ENCODE results near the gene ZNF217.

The ZNF217 gene

DNA sequence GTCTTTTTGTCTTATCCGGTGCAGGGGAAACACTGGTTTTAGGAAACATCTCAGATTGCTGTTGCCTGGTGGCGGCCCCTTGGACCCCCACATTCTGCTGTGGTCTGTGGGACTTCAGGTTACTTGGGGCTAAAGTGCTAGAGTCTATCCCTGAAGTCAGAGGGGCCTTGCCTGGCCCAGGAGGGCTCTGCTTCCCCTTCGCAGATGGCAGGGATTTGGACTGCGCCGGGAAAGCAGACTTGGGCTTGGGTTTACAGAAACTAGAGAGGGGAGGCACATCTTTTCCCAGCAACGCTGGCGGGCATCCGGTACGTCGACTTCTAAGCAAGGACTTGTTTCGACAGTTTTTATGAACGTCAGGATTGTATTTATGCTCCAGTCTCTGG is 17.5 kb downstream of the ZNF217 start:
- Histone ChIP-seq H3K4me1 (peaks cover 22% of the 10 kb centered on the region), H3K4me3 (ENCODE audit: low read depth, low read length) (no peak overlapping the region), H3K27ac (peak overlapping the region; percentile 1), H3K4me2 (ENCODE audit: low read length) (no peak overlapping the region), H3K36me3 (ENCODE audit: control insufficient read depth, insufficient read depth, low read length) (no peaks in the 10 kb centered on the region), H2AFZ (no peak overlapping the region), H3K9me3 (ENCODE audit: control insufficient read depth, low read length) (no peaks in the 10 kb centered on the region), H3K9ac (no peak overlapping the region), H3K79me2 (peaks cover 77% of the 10 kb centered on the region), H3K27me3 (ENCODE audit: control insufficient read depth, insufficient read depth, low read length) (no peaks in the 10 kb centered on the region)
- TF ChIP-seq, protein P1, sequence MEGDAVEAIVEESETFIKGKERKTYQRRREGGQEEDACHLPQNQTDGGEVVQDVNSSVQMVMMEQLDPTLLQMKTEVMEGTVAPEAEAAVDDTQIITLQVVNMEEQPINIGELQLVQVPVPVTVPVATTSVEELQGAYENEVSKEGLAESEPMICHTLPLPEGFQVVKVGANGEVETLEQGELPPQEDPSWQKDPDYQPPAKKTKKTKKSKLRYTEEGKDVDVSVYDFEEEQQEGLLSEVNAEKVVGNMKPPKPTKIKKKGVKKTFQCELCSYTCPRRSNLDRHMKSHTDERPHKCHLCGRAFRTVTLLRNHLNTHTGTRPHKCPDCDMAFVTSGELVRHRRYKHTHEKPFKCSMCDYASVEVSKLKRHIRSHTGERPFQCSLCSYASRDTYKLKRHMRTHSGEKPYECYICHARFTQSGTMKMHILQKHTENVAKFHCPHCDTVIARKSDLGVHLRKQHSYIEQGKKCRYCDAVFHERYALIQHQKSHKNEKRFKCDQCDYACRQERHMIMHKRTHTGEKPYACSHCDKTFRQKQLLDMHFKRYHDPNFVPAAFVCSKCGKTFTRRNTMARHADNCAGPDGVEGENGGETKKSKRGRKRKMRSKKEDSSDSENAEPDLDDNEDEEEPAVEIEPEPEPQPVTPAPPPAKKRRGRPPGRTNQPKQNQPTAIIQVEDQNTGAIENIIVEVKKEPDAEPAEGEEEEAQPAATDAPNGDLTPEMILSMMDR (IDR thresholded peaks at IDR 0.05), result no peak

DNA sequence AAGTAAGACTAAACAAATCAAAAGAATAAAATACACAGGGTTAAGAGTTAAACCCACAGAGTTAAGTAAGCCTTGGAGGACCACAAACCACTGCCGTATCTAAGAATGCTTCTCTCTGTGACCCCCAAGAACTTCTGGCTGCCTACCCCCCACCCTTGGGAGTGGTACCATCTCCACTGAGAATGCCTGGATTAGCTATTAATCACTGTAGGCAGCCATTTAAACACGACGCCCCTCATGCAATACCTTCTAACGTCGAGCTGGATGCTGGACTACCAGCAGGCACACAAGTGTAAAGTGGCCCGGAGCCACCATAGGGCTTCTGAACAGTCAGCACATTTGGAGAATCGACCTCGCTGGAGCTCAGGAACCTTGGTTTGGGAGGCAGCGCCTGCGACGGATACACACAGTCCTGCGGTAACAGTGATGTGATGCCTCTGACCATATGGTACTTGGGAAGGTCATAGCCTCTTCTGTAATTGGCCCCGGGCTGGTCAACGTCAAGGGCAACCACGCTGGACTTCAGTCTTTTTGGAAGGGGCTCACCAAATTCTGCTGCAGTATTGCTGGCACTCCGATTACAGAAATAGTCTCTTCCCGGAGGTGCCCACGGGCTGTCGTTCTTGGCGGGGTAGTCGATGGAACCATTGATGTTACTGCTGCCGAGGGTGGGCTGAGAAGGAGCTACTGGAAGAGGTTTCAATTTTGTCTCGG is 18.0 kb downstream of the ZNF217 start:
- Histone ChIP-seq H3K79me2 (peaks cover 75% of the 10 kb centered on the region), H3K27ac (peak overlapping the region; percentile 1), H3K4me1 (peaks cover 21% of the 10 kb centered on the region), H3K4me2 (ENCODE audit: low read length) (no peak overlapping the region), H3K9me3 (ENCODE audit: control insufficient read depth, low read length) (no peaks in the 10 kb centered on the region), H2AFZ (no peak overlapping the region), H3K4me3 (ENCODE audit: low read depth, low read length) (no peak overlapping the region), H3K9ac (no peak overlapping the region), H3K27me3 (ENCODE audit: control insufficient read depth, insufficient read depth, low read length) (no peaks in the 10 kb centered on the region), H3K36me3 (ENCODE audit: control insufficient read depth, insufficient read depth, low read length) (no peaks in the 10 kb centered on the region)
- TF ChIP-seq, protein P1 (IDR thresholded peaks at IDR 0.05), result no peak

DNA sequence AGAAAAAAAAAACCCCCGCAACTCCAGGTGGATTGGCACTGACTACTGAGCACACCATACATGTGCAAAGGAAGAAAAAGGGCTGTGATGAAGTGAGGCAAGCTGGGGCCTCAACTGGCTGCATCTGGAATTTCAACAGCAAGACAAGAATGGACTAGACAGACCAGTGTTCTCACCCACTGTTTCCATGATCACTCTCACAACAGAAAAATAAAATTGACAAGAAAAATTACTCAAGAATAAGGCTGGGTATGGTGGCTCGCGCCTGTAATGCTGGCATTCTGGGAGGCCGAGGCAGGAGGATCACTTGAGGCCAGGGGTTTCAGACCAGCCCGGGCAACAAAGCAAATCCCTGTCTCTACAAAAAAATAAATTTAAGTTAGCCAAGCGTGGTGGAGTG is 18.8 kb downstream of the ZNF217 start:
- Histone ChIP-seq H3K4me1 (peaks cover 13% of the 10 kb centered on the region), H3K27ac (no peak overlapping the region), H2AFZ (no peak overlapping the region), H3K79me2 (peaks cover 68% of the 10 kb centered on the region), H3K4me2 (ENCODE audit: low read length) (no peak overlapping the region), H3K9me3 (ENCODE audit: control insufficient read depth, low read length) (no peaks in the 10 kb centered on the region), H3K27me3 (ENCODE audit: control insufficient read depth, insufficient read depth, low read length) (no peaks in the 10 kb centered on the region), H3K4me3 (ENCODE audit: low read depth, low read length) (no peak overlapping the region), H3K36me3 (ENCODE audit: control insufficient read depth, insufficient read depth, low read length) (no peaks in the 10 kb centered on the region), H3K9ac (no peak overlapping the region)
- TF ChIP-seq, protein P1 (IDR thresholded peaks at IDR 0.05), result no peak

DNA sequence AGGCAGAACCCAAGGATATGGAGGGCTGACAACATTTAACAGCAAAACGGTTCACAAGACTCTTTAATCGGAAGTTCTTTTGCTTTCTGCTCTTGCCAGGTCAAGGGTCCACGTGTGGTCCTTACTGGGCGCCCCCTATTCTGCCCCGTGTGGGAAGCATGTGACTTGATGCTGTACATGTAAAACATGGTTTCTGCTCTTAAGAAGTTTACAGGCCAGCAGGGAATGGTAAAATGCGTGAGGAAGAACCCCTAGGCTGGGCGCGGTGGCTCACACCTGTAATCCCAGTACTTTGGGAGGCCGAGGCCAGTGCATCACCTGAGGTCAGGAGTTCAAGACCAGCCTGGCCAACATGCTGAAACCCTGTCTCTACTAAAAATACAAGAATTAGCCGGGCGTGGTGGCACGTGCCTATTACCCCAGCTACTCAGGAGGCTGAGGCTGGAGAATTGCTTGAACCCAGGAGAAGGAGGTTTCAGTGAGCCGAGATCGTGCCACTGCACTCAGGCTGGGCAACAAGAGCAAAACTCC is 19.3 kb downstream of the ZNF217 start:
- Histone ChIP-seq H2AFZ (no peak overlapping the region), H3K36me3 (ENCODE audit: control insufficient read depth, insufficient read depth, low read length) (no peaks in the 10 kb centered on the region), H3K9me3 (ENCODE audit: control insufficient read depth, low read length) (no peaks in the 10 kb centered on the region), H3K27me3 (ENCODE audit: control insufficient read depth, insufficient read depth, low read length) (no peaks in the 10 kb centered on the region), H3K4me1 (peaks cover 8% of the 10 kb centered on the region), H3K9ac (no peak overlapping the region), H3K79me2 (peaks cover 66% of the 10 kb centered on the region), H3K4me2 (ENCODE audit: low read length) (no peak overlapping the region), H3K27ac (no peak overlapping the region), H3K4me3 (ENCODE audit: low read depth, low read length) (no peak overlapping the region)
- TF ChIP-seq, protein P1 (IDR thresholded peaks at IDR 0.05), result no peak
